Right lobe of liver (tissue), 6 donors: ENCODE data around the gene FMN2. TPM values are rescaled to one million over a fixed set of nuclear protein-coding genes. Genes with fewer than 3 reads are reported as not detected.

Experiments
- ATAC-seq, 4 donors: fragments of 200-7000 bp; cut with Tn5 transposase; one replicate each; pipeline ENCODE4 v1.9.1; 2020; ENCODE audit warnings: mild to moderate bottlenecking in 4 of 4, moderate library complexity in 4 of 4
- DNase-seq, 3 donors: peaks; one replicate each; pipeline ENCODE4 v3.0.0-alpha.2; 2020
- H3K27ac ChIP-seq, 3 donors: fragments of 200-600 bp; one replicate each; pipeline ENCODE4 v1.8.0; 2022
- H3K27me3 ChIP-seq, 2 donors: fragments of 200-600 bp; one replicate each; pipeline ENCODE4 v1.8.0; 2022
- H3K36me3 ChIP-seq, 4 donors: fragments of 200-600 bp; sonication (generic) in 1 of 4; one replicate each; pipeline versions ENCODE4 v1.5.1 to v1.8.0; 2017 to 2022; ENCODE audit warnings: control low read depth in 1 of 4
- H3K4me1 ChIP-seq, 4 donors: fragments of 200-600 bp; sonication (generic) in 1 of 4; one replicate each; pipeline versions ENCODE4 v1.5.1 to v1.8.0; 2017 to 2022; ENCODE audit warnings: control low read depth in 1 of 4
- H3K4me3 ChIP-seq, 3 donors: fragments of 200-600 bp; one replicate each; pipeline ENCODE4 v1.8.0; 2022
- H3K9me3 ChIP-seq, 4 donors: fragments of 200-600 bp; sonication (generic) in 1 of 4; one replicate each; pipeline versions ENCODE4 v1.5.1 to v1.8.0; 2017 to 2022; ENCODE audit warnings: control low read depth in 1 of 4
- POLR2A ChIP-seq: fragments of 450-650 bp; IDR thresholded peaks from one replicate; pipeline ENCODE4 v1.6.1; 2017; ENCODE audit warnings: antibody characterized with exemption, mild to moderate bottlenecking
- WGBS: methylation state at CpG from one replicate; pipeline ENCODE4 v1.1.6; 2018; ENCODE audit warnings: low coverage, low lambda C conversion rate; ENCODE audit not compliant: insufficient coverage; ENCODE audit errors: missing lambda C conversion rate; 5-methylcytosine and 5-hydroxymethylcytosine counted together
- intact Hi-C, 2 donors: fragments of 100-400 bp; cut with DNase I; formaldehyde crosslinking; loops; one replicate each; pipeline versions ENCODE4 v1.11.2 to v1.14.1; 2022
- total RNA-seq, 6 experiments: library from RNA; depleted of rRNA in 2 of 6; stranded (reverse); fragments of >200 nt in 2 of 6; fragmentation: NEBNext Ultra II Directional in 3 of 6; extraction: Animal tissue kit (Norgen Biotek cat#: 25700) in 3 of 6; gene quantifications; one replicate each; pipeline versions ENCODE4 v1.1.0 to v1.2.4, GENCODE V29; 2016 to 2023
- TF ChIP-seq, protein P1 (sequence below), 4 donors: fragments of 200-600 bp in 3 of 4; fragments of 450-650 bp in 1 of 4; IDR thresholded peaks; one replicate each; pipeline versions ENCODE4 v1.5.1 to v1.8.0; 2016 to 2022; ENCODE audit warnings: antibody characterized with exemption in 4 of 4, mild to moderate bottlenecking in 2 of 4
- donor health status: DM: no; HTN: yes; CAD: no.
- donor health status: DM: no; HTN: no; CAD: no.
- donor health status: DM: no; HTN: no; CAD: no.
- donor health status: DM: no; HTN: yes; CAD: no.
- donor health status: DM: no; HTN: yes; CAD: no.

FMN2 gene
- total RNA-seq, 6 experiments from 2014 or later: 0.12 TPM; not detected in 5

- WGBS: 36% methylated on average over 1 of the region's 1 CpG
- no peak for ATAC-seq
- intact Hi-C loops: no loop called here
Measured at GRCh38 chr1:240503558-240503957, 411.9 kb downstream of the FMN2 start.

DNA sequence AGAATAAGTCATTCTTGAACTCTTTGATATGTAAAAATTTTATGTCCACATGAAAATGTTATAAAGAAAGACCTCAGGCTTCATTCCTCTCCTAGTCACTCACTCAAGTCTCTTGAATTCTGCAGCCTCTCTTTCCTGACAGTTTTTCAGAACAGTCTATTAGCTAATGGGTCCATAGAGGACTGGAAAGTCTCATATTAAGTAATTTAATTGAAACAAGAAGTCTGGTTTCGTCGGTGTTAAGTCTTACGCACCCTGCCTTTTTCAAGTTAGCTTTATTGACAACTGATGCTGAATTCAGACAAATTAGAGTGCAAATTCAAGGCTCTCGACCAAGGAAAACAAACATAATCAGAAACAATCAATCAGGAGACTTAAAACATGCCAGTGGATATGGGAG lies 414.5 kb downstream of the FMN2 start:
- no peak overlapping the region for H3K27ac ChIP-seq
- TF ChIP-seq POLR2A: no peak
- TF ChIP-seq, protein P1, sequence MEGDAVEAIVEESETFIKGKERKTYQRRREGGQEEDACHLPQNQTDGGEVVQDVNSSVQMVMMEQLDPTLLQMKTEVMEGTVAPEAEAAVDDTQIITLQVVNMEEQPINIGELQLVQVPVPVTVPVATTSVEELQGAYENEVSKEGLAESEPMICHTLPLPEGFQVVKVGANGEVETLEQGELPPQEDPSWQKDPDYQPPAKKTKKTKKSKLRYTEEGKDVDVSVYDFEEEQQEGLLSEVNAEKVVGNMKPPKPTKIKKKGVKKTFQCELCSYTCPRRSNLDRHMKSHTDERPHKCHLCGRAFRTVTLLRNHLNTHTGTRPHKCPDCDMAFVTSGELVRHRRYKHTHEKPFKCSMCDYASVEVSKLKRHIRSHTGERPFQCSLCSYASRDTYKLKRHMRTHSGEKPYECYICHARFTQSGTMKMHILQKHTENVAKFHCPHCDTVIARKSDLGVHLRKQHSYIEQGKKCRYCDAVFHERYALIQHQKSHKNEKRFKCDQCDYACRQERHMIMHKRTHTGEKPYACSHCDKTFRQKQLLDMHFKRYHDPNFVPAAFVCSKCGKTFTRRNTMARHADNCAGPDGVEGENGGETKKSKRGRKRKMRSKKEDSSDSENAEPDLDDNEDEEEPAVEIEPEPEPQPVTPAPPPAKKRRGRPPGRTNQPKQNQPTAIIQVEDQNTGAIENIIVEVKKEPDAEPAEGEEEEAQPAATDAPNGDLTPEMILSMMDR (IDR thresholded peaks at IDR 0.05): no peak
- 74% methylated on average over 4 of the region's 4 CpGs for WGBS
- no peaks in the 10 kb centered on the region for H3K36me3 ChIP-seq
- no peaks in the 10 kb centered on the region for H3K27me3 ChIP-seq
- DNase-seq: no peak
- no peak overlapping the region for H3K4me3 ChIP-seq
- no peaks in the 10 kb centered on the region for H3K4me1 ChIP-seq
- intact Hi-C loops: no loop called here
- H3K9me3 ChIP-seq: no peaks in the 10 kb centered on the region
- ATAC-seq: no peak

More at GRCh38 chr1:240503558-240503957, 411.9 kb downstream of the FMN2 start:
- no peak overlapping the region for H3K4me3 ChIP-seq
- no peaks in the 10 kb centered on the region for H3K27me3 ChIP-seq
- no peaks in the 10 kb centered on the region for H3K9me3 ChIP-seq
- DNase-seq: no peak
- peaks cover 0 to 11% (median 0%) of the 10 kb centered on the region in 4 donors for H3K4me1 ChIP-seq
- no peak overlapping the region for H3K27ac ChIP-seq
- H3K36me3 ChIP-seq: no peaks in the 10 kb centered on the region
- TF ChIP-seq, protein P1 (IDR thresholded peaks at IDR 0.05): no peak
- no peak for TF ChIP-seq POLR2A

DNA sequence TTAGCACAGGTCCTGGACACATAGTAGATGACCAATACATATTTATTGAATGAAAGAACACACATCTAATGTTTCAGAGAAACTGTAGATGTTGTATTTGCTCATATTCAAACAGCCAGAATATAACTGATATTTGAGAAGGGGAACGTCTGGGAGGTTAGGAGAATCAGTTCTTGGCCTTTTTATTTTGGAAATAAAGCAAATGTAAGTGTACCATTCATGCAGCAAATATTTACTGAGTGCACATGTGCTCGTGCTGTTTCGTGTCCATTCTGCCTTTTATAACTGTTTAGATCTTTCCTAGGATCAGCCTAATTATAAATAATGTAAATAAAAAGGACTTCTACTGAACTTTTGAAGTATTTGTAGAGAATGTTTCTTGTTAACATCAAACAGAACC lies 416.5 kb downstream of the FMN2 start:
- 47% methylated on average over 3 of the region's 3 CpGs for WGBS
- intact Hi-C loops: no loop called here
- no peaks in the 10 kb centered on the region for H3K36me3 ChIP-seq

DNA sequence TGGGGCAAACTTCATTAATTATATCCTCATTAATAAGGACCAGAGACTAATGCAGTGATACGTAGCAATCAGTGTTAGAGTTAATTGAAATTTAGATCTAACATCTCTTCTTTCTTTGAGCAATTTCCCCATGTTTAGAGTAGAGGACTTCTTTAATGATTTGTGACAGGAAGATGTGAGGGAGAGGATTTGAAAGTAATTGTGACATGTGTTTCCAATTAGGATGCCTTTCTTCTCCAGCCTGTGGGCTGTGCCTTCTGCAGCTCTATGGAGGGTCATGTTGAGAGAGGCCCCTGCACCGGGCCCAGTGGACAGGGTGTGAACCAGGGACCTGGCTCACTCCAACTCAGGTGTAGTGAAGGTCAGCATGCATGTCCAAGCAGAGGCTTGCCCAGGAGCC lies 417.3 kb downstream of the FMN2 start:
- TF ChIP-seq, protein P1 (IDR thresholded peaks at IDR 0.05): no peak
- TF ChIP-seq POLR2A: no peak
- Histone ChIP-seq H3K4me1 (no peaks in the 10 kb centered on the region), H3K4me3 (no peak overlapping the region), H3K27me3 (no peaks in the 10 kb centered on the region), H3K27ac (no peak overlapping the region), H3K9me3 (no peaks in the 10 kb centered on the region), H3K36me3 (no peaks in the 10 kb centered on the region)
- no peak for DNase-seq
- intact Hi-C loops: no loop called here
- 66% methylated on average over 2 of the region's 2 CpGs for WGBS
- ATAC-seq: peak in 1 of 4 donors; percentile 25

More for the DNA sequence above, 416.5 kb downstream of the FMN2 start:
- Histone ChIP-seq H3K9me3 (no peaks in the 10 kb centered on the region), H3K4me3 (no peak overlapping the region), H3K4me1 (no peaks in the 10 kb centered on the region), H3K27ac (no peak overlapping the region), H3K27me3 (no peaks in the 10 kb centered on the region)
- TF ChIP-seq POLR2A: no peak
- TF ChIP-seq, protein P1 (IDR thresholded peaks at IDR 0.05): no peak
- ATAC-seq (no peak), DNase-seq (no peak)

DNA sequence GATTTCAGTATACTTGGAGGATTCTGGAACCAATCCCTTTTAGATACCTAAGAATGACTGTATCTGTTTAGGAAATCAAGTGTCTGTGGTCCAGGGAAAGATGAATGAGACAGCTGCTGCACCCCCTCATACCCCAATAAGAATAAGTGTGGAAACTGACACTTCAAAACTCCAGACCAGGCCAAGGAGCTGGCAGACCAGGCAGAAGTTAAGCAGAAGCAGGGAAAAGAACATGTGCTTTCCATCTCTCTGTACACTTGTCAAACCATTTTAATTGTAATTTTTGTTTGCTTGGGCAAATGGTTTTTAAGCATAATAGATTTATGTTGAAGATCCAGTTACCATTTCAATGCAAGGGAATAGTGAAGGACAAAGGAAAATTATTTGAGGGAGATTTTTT lies 420.1 kb downstream of the FMN2 start:
- intact Hi-C loops: no loop called here
- ATAC-seq (no peak), DNase-seq (no peak)
- Histone ChIP-seq H3K36me3 (no peaks in the 10 kb centered on the region), H3K4me1 (no peaks in the 10 kb centered on the region), H3K9me3 (no peaks in the 10 kb centered on the region), H3K27me3 (no peaks in the 10 kb centered on the region), H3K4me3 (no peak overlapping the region), H3K27ac (no peak overlapping the region)
- no peak for TF ChIP-seq POLR2A
